Activated CD4-positive, alpha-beta T cell treated with anti-CD3 and anti-CD28 coated beads for 4 hours (primary cell): ENCODE data around the gene AP5B1.

ENCODE experiments used
- DNase-seq, 2 donors: peaks; one replicate each; pipeline ENCODE4 v3.0.0-alpha.2; 2020

Gene AP5B1

GRCh38 chr11:65780770-65781151 is at the start of gene AP5B1:
TSS of gene AP5B1 (minus strand) at chr11:65780976. CDS start at chr11:65780591, 385 bp downstream.
- DNase-seq, result peak; percentile 71 to 76

- no peak for DNase-seq
Observed at GRCh38 chr11:65829459-65829858, 48.7 kb upstream of the AP5B1 start.

GRCh38 chr11:65826984-65827735 is 46.4 kb upstream of the AP5B1 start:
- no peak for DNase-seq

GRCh38 chr11:65822776-65823528 is 42.2 kb upstream of the AP5B1 start:
- no peak for DNase-seq

- no peak for DNase-seq
Observed at GRCh38 chr11:65821107-65821506, 40.3 kb upstream of the AP5B1 start.

- DNase-seq, result peak; percentile 91 to 95
Observed at GRCh38 chr11:65817835-65818680, 37.3 kb upstream of the AP5B1 start.

GRCh38 chr11:65817312-65817834 is 36.6 kb upstream of the AP5B1 start:
- no peak for DNase-seq

GRCh38 chr11:65816696-65817095 is 35.9 kb upstream of the AP5B1 start:
- no peak for DNase-seq

- DNase-seq, result no peak
Observed at GRCh38 chr11:65814986-65815565, 34.3 kb upstream of the AP5B1 start.

GRCh38 chr11:65814131-65814985 is 33.6 kb upstream of the AP5B1 start:
- no peak for DNase-seq

- no peak for DNase-seq
Observed at GRCh38 chr11:65811764-65812475, 31.1 kb upstream of the AP5B1 start.

- DNase-seq, result no peak
Observed at GRCh38 chr11:65810046-65810868, 29.5 kb upstream of the AP5B1 start.

GRCh38 chr11:65809496-65809895 is 28.7 kb upstream of the AP5B1 start:
- DNase-seq, result no peak

- no peak for DNase-seq
Observed at GRCh38 chr11:65808744-65809341, 28.1 kb upstream of the AP5B1 start.

GRCh38 chr11:65806979-65807378 is 26.2 kb upstream of the AP5B1 start:
- no peak for DNase-seq

- no peak for DNase-seq
Observed at GRCh38 chr11:65803797-65804492, 23.2 kb upstream of the AP5B1 start.

GRCh38 chr11:65802841-65803240 is 22.1 kb upstream of the AP5B1 start:
- no peak for DNase-seq

GRCh38 chr11:65801153-65801987 is 20.6 kb upstream of the AP5B1 start:
- DNase-seq, result no peak
